HG02610 (cell line): ENCODE results near the gene FLNA.
"Not testable (repeated sequence)": the region's sequence is repeated elsewhere in the genome, so short reads cannot be mapped to it uniquely, and the experiment has no call there.

Experiments used
- ATAC-seq: cut with Tn5 transposase; IDR thresholded peaks from one replicate; pipeline ENCODE4 v1.9.1; 2021; ENCODE audit warnings: mild to moderate bottlenecking, moderate library complexity; ENCODE audit not compliant: unreplicated experiment

FLNA gene

DNA sequence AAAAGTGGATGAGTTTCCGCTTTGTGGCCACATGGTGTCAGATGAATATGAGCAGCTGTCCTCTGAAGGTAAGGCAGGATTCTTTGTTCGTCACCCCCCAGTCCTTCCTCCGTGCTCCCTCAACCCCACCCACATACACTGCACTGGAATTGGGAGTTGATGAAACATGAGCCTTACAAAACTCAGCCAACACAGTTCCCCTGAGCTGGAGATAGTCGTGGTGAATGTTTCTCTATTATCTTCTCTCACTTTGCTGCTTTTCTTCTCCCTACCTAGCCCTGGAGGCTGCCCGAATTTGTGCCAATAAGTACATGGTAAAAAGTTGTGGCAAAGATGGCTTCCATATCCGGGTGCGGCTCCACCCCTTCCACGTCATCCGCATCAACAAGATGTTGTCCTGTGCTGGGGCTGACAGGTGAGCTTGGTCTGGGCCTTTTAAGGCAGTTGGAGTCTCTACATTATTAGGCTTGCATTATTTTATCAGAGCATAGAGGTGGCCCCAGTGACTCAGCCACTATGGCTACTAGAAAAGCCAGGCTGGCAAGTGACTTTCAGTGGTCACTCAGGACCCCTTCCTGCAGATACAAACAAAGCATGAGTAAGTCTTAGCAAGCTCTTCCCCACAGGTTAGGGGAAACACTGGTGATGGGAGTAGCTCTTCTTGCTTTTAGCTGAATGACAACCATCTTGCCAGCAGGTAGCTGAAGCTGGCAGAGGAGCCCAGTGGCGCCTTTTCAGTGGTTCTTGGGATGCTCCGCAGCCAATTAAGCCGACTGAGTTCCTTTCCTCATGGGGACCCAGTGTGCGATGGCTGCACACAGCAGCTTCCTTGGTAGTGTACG lies 25.3 kb upstream of the FLNA start:
- ATAC-seq: no peak

DNA sequence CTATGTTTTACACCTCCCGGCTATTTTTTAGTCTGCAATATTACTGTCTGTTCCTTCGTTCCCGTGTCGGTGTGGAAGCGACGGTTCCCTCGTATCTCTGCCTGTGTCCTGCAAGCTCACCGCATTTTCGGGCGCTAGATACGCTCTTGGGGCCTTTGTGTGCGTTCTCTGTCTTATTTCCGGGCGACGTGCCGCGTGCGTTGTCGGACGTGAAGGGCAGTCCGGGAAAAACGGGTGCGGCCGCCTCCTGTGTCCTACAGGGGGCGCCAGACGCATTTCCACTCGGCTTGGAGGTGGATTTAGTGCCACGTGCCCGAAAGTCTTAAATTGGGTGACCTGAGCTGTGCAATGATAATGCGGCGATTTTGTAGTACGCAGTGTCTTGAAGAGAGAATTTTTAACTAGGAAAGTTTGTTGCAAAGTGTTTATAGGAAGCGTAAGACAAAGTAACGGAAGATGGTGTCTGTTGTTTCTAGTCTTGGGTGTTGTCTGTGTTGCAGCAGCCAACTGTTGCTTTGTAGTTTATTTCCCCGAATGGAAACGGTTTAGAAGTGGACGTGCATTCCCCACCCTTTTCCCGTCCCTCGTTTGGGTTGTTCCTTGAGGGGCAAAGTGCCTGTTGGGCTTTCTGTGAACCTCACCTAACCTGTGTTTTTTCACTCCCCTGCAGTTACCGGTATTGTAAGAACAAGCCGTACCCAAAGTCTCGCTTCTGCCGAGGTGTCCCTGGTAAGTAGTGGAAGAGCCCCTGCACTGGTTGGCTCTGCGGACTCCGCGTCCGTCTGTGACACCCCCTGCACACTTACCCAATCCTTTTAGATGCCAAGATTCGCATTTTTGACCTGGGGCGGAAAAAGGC lies 24.5 kb upstream of the FLNA start:
- no peak for ATAC-seq

DNA sequence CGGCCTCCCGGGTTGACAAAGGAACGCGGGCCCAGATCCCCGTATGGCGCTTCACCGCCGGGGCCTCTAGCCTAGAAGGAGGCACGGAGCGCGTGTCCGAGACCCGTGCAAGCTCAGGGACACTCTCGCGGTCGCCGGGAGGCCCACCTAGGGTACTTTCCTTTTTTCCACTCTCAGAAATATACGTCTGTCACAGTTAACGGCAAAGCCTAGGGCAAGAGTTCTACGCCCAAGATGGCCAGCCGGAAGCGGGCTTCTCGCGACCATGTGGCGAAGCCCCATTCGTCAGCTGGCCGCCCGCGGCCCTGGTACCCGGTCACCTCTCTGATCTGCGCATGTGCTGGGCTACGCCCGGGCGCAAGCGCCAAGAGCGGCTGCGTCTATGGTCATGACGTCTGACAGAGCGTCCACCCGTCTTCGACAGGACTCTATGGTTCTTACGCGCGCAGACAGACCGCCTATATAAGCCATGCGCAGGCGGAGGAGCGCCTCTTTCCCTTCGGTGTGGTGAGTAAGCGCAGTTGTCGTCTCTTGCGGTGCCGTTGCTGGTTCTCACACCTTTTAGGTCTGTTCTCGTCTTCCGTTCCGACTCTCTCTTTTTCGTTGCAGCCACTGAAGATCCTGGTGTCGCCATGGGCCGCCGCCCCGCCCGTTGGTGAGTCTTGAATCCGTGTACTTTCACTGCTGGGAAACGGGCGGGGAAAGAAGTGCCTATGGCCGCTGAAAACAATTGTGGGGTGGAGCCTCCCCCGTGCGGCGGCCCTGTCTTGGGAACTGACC lies 23.6 kb upstream of the FLNA start, which contains the start of gene RPL10:
RPL10 (plus strand) TSS at position 490 of the 780 bp plus-strand sequence; CDS start at position 633, 143 bp downstream.
- peak; percentile 72 for ATAC-seq

DNA sequence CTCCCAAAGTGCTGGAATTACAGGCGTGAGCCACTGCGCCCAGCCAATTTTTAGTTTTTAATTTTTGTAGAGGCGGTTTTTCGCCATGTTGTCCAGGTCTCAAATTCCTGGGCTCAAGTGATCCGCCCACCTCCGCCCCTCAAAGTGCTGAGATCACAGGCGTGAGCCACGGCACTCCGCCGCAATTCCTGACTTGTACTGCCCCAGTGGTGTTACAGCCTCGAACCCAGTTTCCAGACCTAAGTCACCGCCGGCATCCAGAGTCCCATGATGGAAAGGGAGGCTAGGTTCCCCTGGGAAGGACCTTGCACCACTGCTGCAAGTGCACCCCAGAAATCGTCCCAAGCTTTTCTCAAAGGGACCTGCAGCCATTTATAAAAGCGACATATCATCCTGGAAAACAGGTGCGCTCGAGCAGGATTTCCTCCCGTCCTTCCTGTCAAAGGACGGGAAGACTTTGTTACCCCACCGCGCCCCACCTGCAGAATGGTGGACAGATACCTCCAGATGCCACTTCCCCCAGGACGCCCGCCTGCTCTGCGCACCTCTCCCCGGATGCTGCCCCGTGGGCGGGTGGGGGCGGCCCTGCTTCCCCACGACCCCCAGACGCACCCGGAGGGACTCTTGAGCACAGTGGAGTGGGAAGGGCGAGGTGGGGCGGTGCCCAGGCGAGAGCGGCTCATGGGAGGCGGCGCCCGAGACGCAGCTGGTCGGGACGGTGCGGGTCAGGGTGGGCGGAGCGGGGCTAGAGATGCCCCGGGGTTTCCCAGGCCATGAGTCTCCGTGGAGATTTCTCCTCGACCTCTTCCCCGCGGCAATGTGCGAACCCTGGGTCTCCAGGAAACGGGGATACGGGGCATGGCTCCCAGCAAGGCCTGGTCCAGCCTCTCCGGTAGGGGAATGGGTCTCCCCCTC lies 22.8 kb upstream of the FLNA start:
- ATAC-seq: peak; percentile 58

DNA sequence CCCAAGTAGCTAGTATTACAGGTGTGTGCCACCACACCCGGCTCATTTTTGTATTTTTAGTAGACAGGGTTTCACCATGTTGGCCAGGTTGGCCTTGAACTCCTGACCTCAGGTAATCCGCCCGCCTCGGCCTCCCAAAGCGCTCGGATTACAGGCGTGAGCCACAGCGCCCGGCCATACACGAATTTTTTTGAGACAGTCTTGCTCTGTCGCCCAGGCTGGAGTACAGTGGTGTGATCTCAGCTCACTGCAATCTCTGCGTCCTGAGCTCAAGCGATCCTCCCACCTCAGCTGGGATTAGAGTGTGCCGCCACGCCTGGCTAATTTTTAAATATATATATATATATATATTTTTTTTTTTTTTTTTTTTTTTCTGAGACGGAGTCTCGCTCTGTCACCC lies 21.9 kb upstream of the FLNA start:
- ATAC-seq: not testable (repeated sequence)

DNA sequence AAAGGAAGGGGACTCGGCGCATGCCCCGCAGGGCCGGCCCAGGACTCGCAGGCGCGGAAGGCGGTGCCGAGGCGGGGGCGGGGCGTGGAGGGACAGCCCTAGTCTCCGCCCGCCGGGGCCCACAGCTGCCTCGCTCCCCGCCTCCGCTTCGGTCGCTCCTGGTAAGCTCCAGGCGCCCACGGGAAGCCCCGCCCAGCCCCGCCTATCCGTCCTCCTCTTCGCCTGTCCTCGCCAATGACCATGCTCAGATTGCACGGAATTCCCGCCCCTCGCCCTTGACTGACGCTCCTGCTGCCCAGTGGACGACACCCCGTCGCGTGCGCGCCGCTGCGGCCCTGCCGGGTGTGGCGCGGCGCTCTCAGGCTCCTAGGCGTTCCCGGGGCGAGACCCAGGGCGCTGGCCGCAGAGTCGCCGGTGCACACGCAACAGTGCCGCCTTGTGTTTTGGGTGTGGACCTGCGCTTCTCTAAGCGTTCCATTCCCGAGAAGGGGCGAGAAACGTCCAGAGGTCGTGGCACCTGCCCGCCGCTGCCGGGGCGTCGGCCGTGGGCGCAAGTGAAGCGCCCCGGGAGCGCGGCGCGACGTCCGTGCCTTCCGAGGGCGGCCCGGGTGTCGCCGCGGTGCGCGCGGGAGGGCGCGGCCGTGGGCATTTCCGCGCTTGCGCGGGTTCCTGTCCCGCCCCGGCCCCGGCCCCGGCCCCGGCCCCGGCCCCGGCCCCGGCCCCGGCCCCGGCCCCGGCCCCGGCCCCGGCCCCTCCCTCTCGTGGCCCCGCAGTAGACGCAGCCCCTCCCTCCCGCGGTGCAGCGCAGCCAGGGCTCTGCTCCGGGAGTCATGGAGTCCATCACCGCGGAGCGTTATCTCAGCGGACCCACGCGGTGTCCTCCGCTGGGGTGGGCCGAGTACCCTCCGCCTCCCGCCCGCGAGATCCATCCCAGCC lies 15.6 kb upstream of the FLNA start:
- peak; percentile 76 for ATAC-seq

DNA sequence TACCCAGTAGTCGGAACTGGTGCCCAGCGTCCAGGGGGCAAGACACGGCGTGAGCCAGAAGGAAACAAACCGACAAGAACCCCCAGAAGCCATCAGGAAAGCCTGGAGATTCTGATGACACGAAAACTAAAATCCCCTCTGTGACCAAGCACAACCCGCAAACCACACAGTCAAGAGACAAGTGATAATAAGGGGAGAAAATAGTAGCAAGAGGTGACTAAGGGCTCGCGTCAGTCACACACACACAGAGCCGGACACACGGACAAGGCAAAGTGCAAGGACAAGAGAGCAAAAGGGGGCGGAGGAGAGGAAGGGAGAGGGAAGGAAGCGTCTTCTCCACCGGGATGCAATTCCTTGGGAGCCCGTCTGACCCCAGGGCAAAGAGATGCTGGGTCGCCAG lies 14.2 kb upstream of the FLNA start:
- peak; percentile 28 for ATAC-seq

DNA sequence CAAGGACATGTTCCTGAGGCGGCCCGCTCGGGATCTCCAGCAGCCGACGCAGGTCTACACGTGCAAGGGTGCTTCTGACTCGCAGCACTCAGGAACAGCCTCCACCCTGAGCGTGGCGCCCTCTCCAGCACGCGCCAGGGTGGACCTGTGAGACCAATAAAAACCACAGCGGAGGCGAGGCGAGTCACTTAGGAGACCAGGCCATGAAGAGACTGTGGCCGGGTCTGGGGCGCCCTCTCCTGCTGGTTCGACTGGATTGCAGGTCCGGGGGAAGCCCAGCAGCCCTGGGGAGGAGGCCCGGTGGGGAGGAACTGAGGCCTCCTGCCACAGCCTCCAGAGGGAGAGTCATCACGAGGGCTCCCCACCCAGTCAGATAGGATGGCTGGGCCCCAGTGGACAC lies 13.7 kb upstream of the FLNA start:
- ATAC-seq: peak; percentile 25

DNA sequence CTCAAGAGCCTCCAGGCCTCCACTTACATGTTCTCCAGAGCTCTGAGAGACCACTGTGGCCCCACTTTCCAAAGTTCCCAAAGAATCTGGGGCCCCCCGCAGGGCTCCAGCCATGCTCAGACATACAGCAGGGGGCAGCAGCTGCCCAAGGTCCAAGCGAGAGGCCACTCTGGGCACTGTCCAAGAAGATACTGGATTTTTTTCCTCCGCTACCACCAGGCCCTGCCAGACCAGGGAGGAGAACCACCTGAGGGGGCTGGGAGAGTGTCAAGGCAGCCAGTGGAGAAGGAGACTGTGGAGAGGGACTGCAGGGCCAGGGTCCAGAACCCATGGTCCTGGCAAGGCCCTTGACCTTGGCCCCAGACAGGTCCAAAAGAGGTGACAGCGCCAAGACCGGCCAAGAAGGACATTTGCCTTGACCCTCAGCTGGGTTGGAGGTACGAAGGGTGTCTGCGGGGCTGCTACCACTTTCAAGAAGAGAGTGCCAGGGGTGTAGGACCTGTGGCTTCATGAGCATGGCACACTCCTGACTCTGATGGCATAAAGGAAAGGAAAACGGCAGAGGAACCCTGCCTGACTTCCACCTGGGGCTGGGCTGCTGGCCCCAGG lies 10.0 kb upstream of the FLNA start:
- no peak for ATAC-seq

DNA sequence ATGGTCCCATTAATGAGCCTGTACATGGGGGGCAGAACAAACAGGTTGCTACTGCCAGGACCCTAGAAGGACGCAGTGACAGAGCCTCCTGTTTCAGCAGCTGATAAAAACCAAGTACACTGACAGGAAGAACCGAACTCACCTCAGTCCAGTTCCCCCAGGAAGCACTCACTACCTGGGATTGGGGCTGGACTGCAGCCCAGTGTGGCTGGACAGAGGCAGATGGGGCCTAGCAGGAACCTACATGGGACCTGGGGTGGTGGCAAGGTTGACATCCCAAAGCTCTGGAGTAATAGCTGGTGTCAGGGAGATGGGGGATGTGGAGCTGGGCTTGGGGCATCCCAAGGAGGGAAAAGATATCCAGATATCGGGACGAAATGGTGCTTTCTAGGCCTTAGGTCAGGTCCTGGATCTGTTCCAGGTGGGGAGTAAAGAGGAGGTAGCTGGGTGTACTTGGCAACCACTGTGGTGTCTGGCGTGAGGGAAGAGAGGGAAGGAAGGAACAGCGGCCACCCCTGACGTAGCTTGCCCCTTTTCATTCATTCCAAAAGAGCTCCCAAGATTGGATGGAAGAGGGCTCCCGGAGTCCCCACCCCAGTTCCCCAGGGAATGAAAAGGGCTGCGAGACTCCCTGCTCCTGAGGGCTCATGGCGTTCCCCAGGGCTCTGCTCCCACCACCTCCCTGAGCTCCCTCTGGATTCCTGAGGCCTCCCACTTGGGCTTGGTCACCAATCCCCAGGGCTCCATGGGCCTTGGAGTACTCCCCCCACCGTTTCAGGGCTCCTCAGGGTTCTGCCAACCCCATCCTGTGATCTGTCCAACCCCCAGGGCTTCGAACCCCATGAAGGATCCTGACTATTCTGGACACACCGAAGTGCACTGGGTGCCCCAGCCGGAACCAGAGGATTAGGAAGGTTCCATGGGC lies 9.2 kb upstream of the FLNA start:
- no peak for ATAC-seq

DNA sequence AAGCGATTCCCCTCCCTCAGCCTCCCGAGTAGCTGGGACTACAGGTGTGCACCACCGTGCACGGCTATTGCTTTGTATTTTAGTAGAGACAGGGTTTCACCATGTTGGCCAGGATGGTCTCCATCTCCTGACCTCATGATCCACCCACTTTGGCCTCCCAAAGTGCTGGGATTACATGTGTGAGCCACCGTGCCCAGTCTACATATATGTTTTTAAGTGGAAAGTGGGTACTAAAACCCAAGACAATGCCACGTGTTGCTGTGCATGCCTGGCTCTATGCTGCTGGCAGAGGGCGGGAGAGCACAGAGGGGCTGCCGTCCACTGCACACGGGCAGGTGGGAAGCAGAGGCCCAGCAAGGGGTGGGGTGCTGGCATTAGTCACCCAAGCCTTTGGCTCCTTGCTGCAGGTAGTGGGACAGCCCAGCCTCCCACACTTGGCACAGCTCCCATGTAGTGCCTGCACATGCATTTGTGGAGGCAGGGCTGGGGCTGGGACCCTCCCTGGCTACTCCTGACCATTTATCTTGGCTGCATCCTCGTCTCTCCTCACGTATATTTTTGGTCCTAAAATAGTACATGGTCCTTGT lies 8.1 kb upstream of the FLNA start:
- no peak for ATAC-seq

DNA sequence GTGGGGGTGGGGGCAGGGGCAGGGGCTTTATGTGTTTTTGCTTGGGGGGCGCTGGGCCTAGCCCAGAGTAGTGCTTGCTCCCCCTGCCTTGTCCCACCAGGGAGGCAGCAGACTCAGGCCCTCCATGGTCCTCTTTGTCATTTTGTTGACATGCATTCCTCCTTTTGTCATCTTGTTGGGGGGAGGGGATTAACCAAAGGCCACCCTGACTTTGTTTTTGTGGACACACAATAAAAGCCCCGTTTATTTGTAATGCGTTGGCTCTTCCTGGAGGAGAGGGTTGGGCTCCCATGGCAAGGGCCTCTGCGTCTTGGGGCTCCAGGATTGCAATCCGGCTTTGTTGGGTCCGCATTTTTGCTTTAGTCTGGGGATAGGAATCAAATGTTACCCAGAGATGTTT lies 6.8 kb upstream of the FLNA start:
- ATAC-seq: no peak

DNA sequence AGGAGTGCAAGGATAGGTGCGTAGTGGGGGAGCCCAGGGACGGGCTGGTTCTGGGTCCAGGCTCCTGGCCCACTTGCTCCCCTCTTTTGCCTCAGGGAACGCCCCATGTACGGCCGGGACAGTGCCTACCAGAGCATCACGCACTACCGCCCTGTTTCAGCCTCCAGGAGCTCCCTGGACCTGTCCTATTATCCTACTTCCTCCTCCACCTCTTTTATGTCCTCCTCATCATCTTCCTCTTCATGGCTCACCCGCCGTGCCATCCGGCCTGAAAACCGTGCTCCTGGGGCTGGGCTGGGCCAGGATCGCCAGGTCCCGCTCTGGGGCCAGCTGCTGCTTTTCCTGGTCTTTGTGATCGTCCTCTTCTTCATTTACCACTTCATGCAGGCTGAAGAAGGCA lies 6.4 kb upstream of the FLNA start:
- ATAC-seq: no peak

DNA sequence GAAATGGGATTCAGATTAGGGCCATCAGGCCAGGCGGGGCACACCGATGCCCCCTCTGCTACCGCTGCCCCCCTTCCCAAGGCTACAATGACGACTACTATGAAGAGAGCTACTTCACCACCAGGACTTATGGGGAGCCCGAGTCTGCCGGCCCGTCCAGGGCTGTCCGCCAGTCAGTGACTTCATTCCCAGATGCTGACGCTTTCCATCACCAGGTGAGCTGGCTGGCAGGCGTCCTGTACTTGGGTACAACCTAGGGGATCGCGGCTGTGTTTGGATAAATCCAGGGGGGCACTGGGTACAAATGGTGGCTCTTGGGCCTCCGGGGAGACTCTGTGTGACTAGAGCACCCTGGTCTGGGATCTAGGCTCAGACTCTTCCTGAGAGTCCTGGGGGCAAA lies 5.7 kb upstream of the FLNA start:
- ATAC-seq: no peak

DNA sequence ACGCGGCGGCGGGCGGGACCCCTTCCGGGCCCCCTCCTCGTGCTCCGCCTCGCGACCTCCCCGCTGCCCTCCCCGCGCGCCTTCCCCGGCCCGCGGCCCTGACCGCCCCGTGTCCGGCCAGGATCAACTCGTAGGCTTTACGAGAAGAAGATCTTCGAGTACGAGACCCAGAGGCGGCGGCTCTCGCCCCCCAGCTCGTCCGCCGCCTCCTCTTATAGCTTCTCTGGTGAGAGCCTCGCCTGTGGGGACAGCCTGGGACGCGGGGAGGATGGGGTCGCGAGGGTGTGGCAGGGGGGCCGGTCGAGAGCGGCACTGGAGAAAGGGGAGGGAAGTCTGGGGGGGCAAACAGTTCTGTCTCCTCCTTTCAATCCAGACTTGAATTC lies 5.1 kb upstream of the FLNA start:
- no peak for ATAC-seq

DNA sequence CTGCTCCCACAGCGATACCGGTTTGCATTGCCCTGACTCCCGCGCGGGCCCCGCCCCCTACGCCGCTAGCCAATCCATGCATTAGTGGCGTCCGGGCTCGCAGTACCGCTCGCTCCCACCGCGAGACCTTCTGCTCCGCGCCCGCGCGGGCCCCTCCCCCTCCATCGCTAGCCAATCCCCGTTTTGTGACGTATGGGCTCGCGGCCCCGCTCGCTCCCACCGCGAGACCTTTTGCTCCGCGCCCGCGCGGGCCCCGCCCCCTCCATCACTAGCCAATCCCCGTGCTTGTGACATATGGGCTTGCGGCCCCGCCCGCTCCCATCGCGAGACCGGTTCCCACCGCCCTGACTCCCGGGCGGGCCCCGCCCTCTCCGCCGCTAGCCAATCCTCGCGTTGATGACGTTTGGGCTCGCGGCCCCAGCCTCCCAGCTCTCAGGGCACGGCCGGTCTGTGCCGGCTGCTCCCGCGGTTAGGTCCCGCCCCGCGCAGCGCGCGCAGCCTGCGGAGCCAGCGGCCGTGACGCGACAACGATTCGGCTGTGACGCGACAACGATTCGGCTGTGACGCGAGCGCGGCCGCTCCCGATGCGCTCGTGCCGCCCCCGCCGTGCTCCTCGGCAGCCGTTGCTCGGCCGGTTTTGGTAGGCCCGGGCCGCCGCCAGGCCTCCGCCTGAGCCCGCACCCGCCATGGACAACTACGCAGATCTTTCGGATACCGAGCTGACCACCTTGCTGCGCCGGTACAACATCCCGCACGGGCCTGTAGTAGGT lies 4.5 kb upstream of the FLNA start, which contains the start of gene EMD:
EMD (plus strand) TSS at position 497 of the 770 bp plus-strand sequence; CDS start at position 687, 190 bp downstream.
- ATAC-seq: peak; percentile 89
